Colonic mucosa (tissue), 4 donors: ENCODE data around the gene PTER. TPM values are rescaled to one million over a fixed set of nuclear protein-coding genes. Genes with fewer than 3 reads are reported as not detected.

ENCODE experiments used
- DNase-seq: peaks from one replicate; pipeline ENCODE4 v3.0.0-alpha.2; 2020
- H3K27ac ChIP-seq: fragments of 200-600 bp; one replicate; pipeline ENCODE4 v1.8.0; 2021
- H3K27me3 ChIP-seq: fragments of 200-600 bp; one replicate; pipeline ENCODE4 v1.8.0; 2021
- H3K36me3 ChIP-seq: fragments of 200-600 bp; one replicate; pipeline ENCODE4 v1.8.0; 2021
- H3K4me1 ChIP-seq: fragments of 200-600 bp; one replicate; pipeline ENCODE4 v1.8.0; 2021; ENCODE audit warnings: mild to moderate bottlenecking
- H3K4me3 ChIP-seq: fragments of 200-600 bp; one replicate; pipeline ENCODE4 v1.8.0; 2021
- H3K9ac ChIP-seq, 2 donors: one replicate each; pipeline ENCODE4 v1.7.0; 2013; ENCODE audit warnings: control low read depth in 2 of 2, low read depth in 2 of 2, low read length in 2 of 2
- H3K9me3 ChIP-seq: fragments of 200-600 bp; one replicate; pipeline ENCODE4 v1.8.0; 2021
- CTCF ChIP-seq: fragments of 200-600 bp; IDR thresholded peaks from one replicate; pipeline ENCODE4 v1.8.0; 2022; ENCODE audit warnings: antibody characterized with exemption, mild to moderate bottlenecking
- intact Hi-C: fragments of 100-400 bp; cut with DNase I; formaldehyde crosslinking; loops from one replicate; pipeline ENCODE4 v1.14.1; 2022
- total RNA-seq, 2 donors: library from RNA; stranded (reverse); fragmentation: NEBNext Ultra II Directional in 1 of 2; extraction: Animal tissue kit (Norgen Biotek cat#: 25700) in 1 of 2; gene quantifications; one replicate each; pipeline ENCODE4 v1.2.1, GENCODE V29; 2021
- donor health status: healthy.
- donor health status: DM: no; HTN: no; CAD: no.
- donor health status: DM: no; HTN: no; CAD: no.

PTER gene
- total RNA-seq, 2 donors from 2014 or later, result 14.1 to 20.5 TPM

- no peak for TF ChIP-seq CTCF
- H3K36me3 ChIP-seq, result no peaks in the 10 kb centered on the region
- no peaks in the 10 kb centered on the region for H3K9me3 ChIP-seq
- no peak overlapping the region for H3K4me3 ChIP-seq
- no peak for DNase-seq
- no peaks in the 10 kb centered on the region for H3K4me1 ChIP-seq
- intact Hi-C loops, result no loop called here
- no peak overlapping the region for H3K27ac ChIP-seq
- no peaks in the 10 kb centered on the region for H3K27me3 ChIP-seq
- no peak overlapping the region for H3K9ac ChIP-seq
These were observed 19.5 kb upstream of the PTER start for GRCh38 chr10:16417341-16417740.

GRCh38 chr10:16423599-16423998 is 13.2 kb upstream of the PTER start:
- Histone ChIP-seq H3K4me3 (no peak overlapping the region), H3K27me3 (no peaks in the 10 kb centered on the region), H3K27ac (no peak overlapping the region), H3K9ac (no peak overlapping the region), H3K4me1 (no peaks in the 10 kb centered on the region), H3K36me3 (no peaks in the 10 kb centered on the region), H3K9me3 (no peaks in the 10 kb centered on the region)
- no peak for DNase-seq
- TF ChIP-seq CTCF, result no peak
- intact Hi-C loops, result no loop called here

GRCh38 chr10:16425449-16425848 is 11.4 kb upstream of the PTER start:
- Histone ChIP-seq H3K27ac (no peak overlapping the region), H3K9ac (no peak overlapping the region), H3K4me1 (no peaks in the 10 kb centered on the region), H3K4me3 (no peak overlapping the region), H3K9me3 (no peaks in the 10 kb centered on the region), H3K27me3 (no peaks in the 10 kb centered on the region), H3K36me3 (no peaks in the 10 kb centered on the region)
- no peak for TF ChIP-seq CTCF
- intact Hi-C loops, result no loop called here
- no peak for DNase-seq

GRCh38 chr10:16429539-16429938 is 7.3 kb upstream of the PTER start:
- H3K27me3 ChIP-seq, result no peaks in the 10 kb centered on the region
- no peaks in the 10 kb centered on the region for H3K4me1 ChIP-seq
- no peak overlapping the region for H3K9ac ChIP-seq
- no peak overlapping the region for H3K27ac ChIP-seq
- no peak for DNase-seq
- no peak overlapping the region for H3K4me3 ChIP-seq
- H3K36me3 ChIP-seq, result no peaks in the 10 kb centered on the region
- H3K9me3 ChIP-seq, result no peaks in the 10 kb centered on the region
- no peak for TF ChIP-seq CTCF
- intact Hi-C loops, result no loop called here

GRCh38 chr10:16436367-16436757 is 448 bp upstream of the PTER start:
- TF ChIP-seq CTCF, result no peak
- peak overlapping the region; percentile 73 for H3K27ac ChIP-seq
- no peaks in the 10 kb centered on the region for H3K36me3 ChIP-seq
- intact Hi-C loops, result no loop called here
- peak overlapping the region; percentile 74 to 91 for H3K9ac ChIP-seq
- H3K4me3 ChIP-seq, result peak overlapping the region; percentile 52
- H3K4me1 ChIP-seq, result peaks cover 6% of the 10 kb centered on the region
- H3K9me3 ChIP-seq, result no peaks in the 10 kb centered on the region
- no peaks in the 10 kb centered on the region for H3K27me3 ChIP-seq
- no peak for DNase-seq

GRCh38 chr10:16437540-16437894 is 707 bp downstream of the PTER start:
- H3K9ac ChIP-seq, result peak overlapping the region; percentile 74 to 91

More at GRCh38 chr10:16437540-16437894, 707 bp downstream of the PTER start:
- DNase-seq, result no peak
- intact Hi-C loops, result no loop called here
- no peak for TF ChIP-seq CTCF
- Histone ChIP-seq H3K4me3 (peak overlapping the region; percentile 52), H3K4me1 (peaks cover 6% of the 10 kb centered on the region), H3K36me3 (no peaks in the 10 kb centered on the region), H3K9me3 (no peaks in the 10 kb centered on the region), H3K27ac (peak overlapping the region; percentile 73), H3K27me3 (no peaks in the 10 kb centered on the region)
